ENCODE measurements around the gene HECW1.

Gene HECW1

DNA sequence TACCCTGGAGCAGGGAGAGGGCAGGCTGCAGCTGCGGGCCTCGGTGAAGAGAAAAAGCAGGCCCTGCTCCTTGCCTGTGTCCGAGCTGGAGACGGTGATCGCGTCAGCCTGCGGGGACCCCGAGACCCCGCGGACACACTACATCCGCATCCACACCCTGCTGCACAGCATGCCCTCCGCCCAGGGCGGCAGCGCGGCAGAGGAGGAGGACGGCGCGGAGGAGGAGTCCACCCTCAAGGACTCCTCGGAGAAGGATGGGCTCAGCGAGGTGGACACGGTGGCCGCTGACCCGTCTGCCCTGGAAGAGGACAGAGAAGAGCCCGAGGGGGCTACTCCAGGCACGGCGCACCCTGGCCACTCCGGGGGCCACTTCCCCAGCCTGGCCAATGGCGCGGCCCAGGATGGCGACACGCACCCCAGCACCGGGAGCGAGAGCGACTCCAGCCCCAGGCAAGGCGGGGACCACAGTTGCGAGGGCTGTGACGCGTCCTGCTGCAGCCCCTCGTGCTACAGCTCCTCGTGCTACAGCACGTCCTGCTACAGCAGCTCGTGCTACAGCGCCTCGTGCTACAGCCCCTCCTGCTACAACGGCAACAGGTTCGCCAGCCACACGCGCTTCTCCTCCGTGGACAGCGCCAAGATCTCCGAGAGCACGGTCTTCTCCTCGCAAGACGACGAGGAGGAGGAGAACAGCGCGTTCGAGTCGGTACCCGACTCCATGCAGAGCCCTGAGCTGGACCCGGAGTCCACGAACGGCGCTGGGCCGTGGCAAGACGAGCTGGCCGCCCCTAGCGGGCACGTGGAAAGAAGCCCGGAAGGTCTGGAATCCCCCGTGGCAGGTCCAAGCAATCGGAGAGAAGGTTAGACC is 332.5 kb downstream of the HECW1 start:
- DNase-seq = no peak

DNA sequence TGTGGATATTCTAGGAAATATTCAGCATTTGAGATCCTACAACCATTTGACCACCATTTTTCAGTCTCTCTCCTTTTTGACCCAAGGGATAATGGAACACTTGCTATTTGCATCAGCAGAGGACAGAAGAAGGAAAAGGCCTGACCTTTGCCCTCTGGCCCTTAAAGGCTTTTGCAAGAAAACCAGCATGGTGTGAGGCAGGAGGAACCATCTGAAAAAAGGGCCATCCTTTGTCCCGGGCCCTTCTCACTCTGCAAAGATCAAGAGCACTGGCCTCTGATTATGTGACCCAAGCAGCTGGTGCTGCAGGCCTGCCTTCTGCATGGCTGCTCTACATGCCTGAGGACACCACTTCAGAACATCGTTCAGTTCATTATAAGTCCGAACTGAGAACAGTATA is 337.1 kb downstream of the HECW1 start:
- no peak for DNase-seq

DNA sequence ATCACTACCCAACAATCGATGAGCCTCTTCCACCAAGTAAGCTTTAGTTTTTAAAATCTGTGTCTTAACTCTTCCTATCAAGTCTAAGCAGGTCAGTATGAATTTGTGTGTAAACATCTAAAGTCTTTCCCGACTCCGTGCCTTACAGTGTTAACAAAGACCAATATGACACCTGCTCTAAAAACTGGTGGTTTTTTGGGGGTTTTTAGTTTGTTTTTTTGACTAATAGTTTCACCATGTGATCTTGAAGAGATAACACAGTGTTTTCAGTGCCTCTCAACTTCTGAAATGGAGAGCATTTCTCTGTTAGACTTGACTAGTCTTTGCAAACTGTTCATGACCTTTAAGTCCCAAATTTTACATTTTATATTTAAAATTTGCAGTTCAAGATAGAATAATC is 338.4 kb downstream of the HECW1 start:
- DNase-seq = no peak

DNA sequence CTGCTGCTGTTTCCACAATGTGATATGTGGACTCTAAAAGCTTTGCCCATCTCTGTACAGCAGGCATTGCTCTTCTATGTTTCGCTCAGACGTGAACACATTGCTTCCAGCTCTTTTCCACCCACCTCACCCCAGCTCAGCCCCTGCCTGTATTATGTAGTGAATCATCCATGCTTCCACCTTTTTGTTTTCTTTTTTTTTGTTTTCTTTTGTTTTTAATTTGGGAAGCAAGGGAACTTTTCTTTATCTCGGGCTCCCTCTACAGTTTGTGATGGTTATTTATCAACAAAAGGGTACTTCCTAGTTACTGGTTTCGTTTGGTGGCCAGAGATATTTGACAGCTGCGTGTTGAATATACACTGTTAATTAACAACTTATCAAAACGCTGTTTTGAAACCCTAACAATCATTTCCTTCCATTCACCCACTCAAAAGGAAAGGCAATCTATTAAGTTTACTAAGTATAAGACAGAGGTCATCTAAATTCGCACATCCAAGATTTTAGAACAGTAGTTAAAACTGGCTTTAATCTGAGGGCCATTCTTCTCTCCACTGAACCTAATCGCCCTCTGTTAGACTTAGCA is 342.6 kb downstream of the HECW1 start:
- DNase-seq = peak; percentile 75

DNA sequence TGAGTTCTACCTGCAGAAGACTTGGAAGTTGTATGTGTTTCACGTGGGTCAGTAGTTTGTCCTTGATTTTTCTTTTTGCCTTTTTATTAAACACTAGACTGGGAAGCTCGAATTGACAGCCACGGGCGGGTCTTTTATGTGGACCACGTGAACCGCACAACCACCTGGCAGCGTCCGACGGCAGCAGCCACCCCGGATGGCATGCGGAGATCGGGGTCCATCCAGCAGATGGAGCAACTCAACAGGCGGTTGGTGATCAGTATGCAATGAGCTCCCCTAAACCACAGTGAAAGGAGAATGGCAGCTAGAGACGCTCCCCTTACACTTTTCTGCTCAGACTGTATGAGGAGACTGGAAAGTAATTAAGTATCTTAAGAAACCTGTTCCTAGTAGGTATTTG is 343.8 kb downstream of the HECW1 start:
- DNase-seq = no peak

DNA sequence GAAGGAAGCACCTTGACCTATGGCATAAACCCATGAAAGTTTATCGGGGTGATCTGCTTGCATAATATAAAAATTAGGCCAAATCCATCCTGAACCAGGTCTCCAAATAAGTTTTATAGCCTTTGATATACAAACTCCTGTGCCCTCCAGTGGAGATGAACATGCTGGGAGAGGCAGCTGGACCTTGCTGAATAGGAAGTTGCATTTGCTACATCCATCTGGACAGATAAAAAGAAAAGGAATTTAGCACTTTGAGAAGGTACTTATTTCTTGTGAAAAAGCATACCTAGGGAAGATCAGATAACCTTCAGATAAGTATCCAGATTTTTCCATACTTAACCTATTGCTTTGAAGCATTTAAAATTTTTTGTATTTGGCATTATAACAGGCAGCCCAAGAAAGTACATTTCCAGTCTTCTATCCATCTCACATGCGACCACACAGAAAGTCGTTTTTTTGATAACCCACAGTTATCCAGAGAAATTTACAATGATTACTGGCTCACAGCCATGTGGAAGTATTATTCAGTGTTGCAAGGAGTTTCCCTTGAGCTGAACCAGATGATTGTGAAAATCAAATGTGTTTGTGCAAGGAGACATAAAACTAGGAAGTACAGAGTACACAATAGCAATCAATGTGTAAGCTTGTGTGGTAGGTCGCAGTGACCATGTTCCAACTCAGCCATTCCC is 346.0 kb downstream of the HECW1 start:
- DNase-seq = no peak

DNA sequence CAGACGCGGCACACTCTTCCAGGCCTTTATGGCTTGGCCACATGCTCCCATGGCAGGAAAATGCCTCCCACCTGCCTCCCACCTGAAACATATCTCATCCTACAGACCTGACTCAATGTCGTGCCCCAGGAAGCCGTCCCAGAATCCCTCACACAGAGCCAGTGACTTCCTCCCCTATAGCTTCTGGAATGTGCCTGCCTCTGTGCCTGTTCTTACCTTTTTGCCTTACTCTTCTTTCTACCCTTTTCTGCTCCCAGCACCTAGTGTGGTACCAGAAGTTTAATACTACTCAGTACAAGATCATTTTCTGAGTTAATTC is 346.5 kb downstream of the HECW1 start:
- no peak for DNase-seq

DNA sequence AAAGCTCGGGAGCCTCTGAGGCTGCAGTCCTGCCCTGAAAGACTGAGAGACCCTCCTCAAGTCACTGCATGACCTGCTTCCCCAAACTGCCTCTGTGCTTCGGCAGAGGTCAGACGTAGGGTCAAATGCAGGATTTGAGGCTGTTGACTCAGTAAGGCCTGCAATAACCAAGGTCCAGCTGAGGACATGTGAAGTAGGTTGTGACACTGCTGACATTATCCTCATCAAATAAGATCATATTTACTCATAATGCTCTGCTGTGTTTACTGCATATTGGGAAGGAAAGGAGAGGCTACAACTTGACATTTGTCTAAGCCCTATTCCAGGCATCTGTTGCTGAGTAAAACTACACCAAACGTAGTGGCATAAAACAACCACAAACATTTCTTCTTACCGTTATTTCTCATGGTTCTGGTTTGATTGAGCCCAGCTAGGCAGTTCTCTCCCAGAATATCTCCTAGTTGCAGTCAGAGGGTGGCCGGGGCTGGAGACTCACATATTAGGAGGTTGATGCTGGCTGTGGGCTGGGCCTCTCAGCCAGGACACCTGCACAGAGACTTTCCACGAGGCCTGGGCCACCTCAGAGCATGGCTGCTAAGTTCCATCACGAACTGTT is 348.4 kb downstream of the HECW1 start:
- DNase-seq = no peak

DNA sequence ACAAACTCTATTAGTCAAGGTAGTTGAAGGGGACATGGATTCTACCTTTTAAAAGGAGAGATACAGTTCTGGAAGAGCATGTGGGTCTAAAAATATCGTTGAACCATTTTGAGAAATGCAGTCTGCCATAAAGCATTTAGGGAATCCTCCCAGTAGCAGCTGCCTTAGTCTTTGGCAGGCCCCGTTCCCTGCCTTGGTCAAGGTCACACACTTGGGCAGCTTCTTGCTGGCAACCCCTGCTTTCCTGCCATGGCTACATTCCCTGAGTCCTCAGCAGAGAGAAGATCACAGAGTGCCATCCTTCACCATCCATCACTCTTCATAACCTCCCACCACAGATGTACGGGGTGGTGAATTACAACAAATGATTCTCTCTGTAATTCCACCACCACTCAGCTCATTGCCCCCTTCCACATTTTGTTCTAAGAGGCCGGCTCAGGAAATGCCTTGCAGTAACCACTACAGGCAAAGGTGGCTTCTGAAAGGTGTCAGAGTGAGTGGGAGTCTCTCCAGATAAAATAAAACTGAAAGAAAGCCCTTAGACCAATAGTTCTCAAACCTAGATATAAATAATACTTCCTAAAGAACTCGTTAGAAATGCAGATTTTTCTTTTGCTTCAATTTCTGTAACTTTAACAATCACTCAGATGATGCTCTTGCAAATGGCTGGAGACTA is 349.0 kb downstream of the HECW1 start:
- no peak for DNase-seq

DNA sequence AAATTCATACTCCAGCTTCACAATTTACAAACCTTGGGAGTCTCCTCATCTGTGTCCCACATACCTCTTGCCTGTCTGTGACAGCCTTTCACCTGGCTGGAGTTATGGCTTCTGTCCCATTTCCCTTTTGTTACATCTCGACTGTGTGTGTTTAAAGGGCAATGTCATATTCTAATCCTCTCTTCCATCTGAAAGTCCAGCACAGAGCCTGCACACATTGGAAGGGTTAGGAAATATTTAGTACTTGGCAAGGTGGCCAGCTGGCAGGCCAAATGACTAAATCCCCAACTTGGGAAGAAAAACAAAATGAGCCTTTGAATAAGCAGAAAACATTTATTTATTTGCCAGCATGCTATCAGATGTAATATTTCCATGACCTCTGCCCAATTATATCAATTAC is 350.4 kb downstream of the HECW1 start:
- DNase-seq = no peak

DNA sequence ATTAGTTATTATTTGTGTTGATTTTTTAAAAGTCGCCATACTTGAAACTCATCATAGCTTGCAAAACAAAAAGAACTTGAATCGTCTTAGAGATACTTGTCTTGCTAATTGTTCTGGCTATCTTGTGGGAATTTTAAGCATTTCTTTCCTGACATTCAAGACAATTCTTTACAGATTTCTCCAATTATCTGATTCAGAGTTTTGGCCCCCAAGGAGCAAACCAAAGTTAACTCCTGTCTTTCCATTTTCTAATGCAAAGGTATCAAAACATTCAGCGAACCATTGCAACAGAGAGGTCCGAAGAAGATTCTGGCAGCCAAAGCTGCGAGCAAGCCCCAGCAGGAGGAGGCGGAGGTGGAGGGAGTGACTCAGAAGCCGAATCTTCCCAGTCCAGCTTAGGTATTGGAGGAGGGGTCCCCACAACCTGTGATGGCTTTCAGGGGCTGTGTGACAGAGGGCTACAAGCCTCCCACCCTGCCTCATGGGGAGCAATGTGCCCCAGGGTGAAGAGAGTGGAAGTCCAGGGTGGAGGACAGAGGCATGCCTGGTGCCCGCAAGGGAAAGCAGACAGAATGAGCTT is 351.0 kb downstream of the HECW1 start:
- no peak for DNase-seq

DNA sequence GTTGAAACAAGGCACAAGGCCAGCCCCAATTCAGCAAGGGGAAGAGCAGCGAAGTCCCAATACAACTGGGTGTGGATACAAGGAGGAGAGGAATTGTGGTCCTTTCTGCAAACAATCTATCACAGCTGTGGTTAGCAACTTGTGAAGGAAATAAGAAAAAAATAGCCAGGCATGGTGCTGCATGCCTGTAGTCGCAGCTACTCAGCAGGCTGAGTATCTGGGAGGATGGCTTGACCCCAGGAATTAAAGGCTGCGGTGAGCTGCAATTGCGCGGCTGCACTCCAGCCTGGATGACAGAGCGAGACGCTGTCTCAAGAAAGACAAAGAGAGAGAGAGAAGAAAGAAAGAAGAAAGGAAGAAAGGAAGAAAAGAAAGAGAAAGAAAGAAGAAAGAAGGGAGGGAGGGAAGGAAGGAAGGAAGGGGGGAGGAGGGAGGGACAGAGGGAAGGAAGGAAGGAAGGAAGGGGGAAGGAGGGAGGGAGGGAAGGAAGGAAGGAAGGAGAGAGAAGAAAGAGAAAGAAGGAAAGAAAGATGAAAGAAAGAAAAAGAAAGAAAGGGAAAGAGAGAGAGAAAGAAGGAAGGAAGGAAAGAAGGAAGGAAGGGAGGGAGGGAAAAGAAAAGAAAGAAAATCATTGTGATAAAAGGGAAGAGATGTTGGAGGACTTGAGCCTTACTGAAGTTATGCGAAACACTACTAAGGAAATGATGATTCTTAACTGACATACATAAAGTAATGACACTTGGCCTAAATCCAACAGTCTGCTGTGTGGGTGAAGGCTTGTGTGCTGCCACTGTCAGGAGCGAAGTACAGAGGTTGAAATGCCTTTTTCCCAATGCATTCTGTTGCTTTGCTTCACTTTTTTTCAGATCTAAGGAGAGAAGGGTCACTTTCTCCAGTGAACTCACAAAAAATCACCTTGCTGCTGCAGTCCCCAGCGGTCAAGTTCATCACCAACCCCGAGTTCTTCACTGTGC is 353.4 kb downstream of the HECW1 start:
- peak; percentile 59 for DNase-seq

DNA sequence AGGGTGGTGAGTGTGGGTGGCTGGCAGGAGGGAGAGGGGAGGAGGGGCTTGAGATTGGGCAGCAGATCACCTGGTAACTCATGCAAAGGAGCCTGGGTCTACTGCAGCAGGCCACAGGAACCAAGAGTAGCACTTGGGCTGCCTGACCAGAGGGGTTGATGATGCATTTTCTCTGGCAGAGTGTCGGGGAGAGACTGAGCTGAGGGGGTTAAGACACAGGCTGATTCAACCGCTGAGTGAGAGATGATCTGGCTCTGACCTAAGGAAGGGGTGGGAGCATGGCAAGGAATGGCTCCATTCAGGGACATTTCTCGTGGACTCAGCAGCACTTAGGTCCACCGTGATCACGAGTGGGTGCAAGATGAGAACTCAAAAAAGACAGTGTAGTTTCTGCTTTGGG is 355.0 kb downstream of the HECW1 start:
- no peak for DNase-seq

DNA sequence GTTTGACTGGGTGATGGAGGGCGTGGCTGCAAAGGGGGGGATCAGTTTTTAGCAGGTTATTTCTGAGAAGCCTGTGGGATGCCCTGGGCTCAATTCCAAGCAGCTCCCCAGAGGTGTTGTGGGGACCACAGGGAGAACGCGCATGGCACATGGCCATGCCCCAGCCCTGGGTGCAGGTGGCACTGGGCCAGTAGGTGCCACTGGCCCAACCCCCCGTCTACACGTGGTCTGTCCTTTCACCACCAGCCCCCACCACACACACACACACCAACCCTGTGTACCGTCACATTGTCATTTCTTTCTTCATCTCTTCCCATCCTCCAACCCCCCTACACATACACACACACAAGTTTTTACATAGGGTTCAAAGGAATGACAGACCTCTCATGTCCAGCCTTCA is 355.4 kb downstream of the HECW1 start:
- no peak for DNase-seq

DNA sequence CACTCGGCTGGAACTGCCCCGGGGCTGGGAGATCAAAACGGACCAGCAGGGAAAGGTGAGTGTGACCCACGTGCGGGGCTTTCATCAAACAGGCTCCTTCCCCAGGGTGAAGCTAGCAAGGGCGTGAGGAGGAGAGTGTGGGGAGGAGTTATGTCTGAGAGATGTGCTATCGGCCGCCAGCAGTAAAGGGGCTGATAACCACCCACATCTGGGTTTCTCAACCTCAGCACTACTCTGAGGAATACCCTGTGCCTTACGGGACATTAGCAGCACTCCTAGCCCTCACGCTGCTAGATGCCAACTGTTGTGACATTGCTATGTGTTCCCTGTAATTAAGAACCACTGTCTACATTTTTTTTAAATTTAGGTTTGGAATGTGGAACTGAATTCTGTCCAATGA is 356.6 kb downstream of the HECW1 start:
- DNase-seq = peak; percentile 6

DNA sequence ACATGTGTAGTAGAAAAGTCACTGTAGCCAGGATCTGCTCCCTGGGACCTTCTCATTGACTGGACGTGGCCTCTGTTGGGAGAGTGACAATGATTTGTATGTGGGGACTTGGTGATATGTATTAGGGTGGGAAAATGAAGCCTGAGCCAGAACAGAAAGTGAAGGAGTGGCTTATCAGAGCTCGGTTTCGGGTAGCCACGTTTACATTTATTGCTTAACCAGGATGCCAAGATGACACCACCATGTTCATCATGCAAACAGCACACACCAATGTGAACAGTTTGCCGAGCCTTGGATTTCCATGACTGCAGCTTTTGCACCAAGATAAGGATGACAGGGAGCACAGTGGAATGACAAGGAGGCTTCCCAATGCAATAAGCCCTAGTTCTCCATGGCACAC is 357.7 kb downstream of the HECW1 start:
- DNase-seq = no peak

DNA sequence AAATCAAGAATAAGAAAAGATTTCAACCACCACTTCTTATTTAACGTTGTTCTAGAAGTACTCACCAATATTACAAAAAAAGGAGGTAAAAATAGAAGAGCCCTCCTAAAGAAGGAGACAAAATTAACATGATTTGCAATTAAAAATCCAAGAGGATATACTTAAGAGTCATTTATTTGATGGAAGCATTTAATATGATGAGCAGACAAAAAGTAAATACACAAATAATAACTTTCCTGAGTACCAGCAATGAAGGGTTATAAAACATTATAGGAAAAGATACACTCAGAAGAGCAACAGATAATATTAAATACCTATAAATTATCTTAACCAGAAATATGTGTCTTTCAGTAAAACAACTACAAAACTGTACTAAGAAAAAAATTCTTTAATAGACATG is 363.5 kb downstream of the HECW1 start:
- no peak for DNase-seq

DNA sequence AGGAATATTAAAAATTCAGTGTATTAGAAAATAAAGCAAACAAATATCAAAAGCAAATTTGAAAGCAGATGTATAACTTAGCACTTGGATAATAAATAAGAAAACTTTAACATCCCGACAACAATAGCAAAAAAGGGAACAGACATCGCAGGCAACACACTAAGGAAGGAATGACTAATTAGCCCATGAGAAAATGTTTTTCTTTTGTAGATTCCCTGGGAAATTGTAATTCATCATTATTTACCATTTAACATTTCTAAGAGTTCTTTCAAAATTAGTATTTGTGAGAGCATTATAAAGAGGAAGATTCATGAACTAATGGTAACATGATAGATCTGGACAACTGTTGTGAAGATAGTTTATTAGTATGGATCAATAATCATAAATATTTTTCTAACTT is 364.4 kb downstream of the HECW1 start:
- DNase-seq = no peak

DNA sequence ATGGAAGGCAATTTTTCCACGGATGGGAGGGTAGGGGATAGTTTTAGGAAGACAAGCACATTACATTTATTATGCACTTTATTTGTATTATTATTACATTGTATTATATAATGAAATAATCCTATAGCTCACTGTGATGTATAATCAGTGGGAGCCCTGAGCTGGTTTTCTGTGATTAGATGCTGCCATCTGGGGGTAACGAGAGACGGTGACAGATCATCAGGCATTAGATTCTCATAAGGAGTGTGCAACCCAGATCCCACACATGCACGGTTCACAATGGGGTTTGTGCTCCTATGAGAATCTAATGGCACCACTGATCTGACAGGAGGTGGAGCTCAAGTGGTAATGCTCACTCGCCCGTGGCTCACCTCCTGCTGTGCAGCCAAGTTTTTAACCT is 366.6 kb downstream of the HECW1 start:
- DNase-seq = peak; percentile 29

DNA sequence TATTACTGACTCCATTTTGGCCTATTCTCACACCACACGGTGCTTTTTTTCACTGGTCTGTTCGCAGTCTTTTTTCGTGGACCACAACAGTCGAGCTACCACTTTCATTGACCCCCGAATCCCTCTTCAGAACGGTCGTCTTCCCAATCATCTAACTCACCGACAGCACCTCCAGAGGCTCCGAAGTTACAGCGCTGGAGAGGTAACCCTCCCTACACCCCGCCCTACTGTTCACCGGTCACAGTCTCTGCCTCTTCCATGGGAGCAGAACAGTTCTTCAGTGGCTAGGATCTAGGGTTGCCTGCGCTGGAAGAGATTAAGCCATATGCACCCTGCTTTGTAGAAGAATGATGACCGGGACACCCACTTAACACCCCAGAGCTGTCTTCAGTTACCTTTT is 367.1 kb downstream of the HECW1 start:
- DNase-seq = no peak

DNA sequence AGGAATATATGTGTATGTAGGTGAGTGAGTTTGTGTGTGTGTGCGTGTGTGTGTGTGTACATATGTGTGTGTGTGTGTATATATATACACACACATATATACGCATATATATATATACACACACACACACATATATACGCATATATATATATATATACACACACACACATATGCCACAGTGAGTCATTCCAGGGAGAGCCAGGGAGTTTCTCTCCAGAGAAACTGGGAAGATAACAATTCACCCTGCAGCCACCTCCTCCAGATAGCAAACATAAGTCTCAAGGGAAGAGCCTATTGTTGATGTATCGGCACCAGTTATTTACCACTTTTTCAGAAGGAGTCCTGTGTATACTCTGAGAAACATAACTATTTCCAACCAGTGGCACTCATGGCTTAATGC is 368.1 kb downstream of the HECW1 start:
- DNase-seq = no peak

All from hematopoietic multipotent progenitor cell treated with erythropoietin and hydrocortisone succinate and interleukin-3 and kit ligand, for 6 days (in vitro differentiated cells).